ENCODE results near the gene TRAP1. TPM values are rescaled to one million over a fixed set of nuclear protein-coding genes. Genes with fewer than 3 reads are reported as not detected.
A peak's percentile ranks its signal among the peaks of the same experiment; 100 is the strongest.

Gene TRAP1
- total RNA-seq, 2 experiments from 2014 or later, result 68.0 to 75.9 TPM

DNA sequence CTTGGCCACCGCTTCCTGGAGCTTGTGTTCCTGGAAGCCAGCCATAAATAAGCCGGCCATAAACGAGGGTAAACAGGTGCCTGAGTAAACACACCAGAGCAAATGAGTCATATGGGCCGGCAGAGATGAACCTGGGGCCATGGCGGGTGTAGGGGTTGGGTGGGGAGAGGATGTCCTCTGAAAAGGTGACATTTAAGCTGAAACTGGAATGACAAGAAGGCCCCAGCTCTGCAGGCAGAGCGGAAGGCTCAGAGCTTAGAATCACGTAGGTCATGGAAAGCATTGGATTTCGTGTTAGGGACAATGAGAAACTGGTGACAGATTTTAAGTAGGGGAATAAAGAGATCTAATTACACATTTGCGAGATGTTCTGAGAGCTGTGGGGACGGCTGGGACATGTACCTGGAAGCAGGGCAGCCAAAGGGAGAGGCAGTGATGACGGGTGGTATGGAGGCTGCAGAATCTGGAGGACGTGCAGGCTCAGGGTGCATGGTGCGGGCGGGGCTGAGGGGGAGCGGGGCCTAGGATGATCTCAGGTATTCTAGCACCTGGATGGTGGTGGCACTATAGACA lies 70.9 kb downstream of the TRAP1 start:
- Histone ChIP-seq H3K9me3 (ENCODE audit: control insufficient read depth in 1 of 2, insufficient read depth in 1 of 2, low read length in 2 of 2) (no peaks in the 10 kb centered on the region), H3K4me1 (ENCODE audit: insufficient read depth, low read length) (no peaks in the 10 kb centered on the region), H3K27ac (ENCODE audit: low read depth in 1 of 2, low read length in 2 of 2) (no peak overlapping the region), H3K27me3 (ENCODE audit: control insufficient read depth in 1 of 2, insufficient read depth in 2 of 2, low read length in 2 of 2) (no peaks in the 10 kb centered on the region), H3K36me3 (ENCODE audit: insufficient read depth, low read length) (peaks cover 30% of the 10 kb centered on the region), H3K4me3 (ENCODE audit: low read length) (no peak overlapping the region)
- ChIA-PET CTCF (no interaction called here), POLR2A (interaction anchor here (0.6 to 0.9 kb wide), 2 partner anchors 20 to 110 kb away, joined by 3 read pairs; no protein-coding TSS in a partner anchor)
- DNase-seq (peak in 1 of 14 experiments; percentile 21), ATAC-seq (ENCODE audit: poor library complexity) (no peak)
- Mint-ChIP-seq H3K27me3 (no peaks in the 10 kb centered on the region), H3K4me1 (ENCODE audit: low read depth) (no peaks in the 10 kb centered on the region), H3K9me3 (no peaks in the 10 kb centered on the region), H3K36me3 (ENCODE audit: low read depth) (peaks cover 8% of the 10 kb centered on the region), H3K4me3 (no peak overlapping the region), H3K27ac (no peak overlapping the region)
- intact Hi-C loops (cut with DNase I, micrococcal nuclease), result no loop called here
- TF ChIP-seq, protein P1, sequence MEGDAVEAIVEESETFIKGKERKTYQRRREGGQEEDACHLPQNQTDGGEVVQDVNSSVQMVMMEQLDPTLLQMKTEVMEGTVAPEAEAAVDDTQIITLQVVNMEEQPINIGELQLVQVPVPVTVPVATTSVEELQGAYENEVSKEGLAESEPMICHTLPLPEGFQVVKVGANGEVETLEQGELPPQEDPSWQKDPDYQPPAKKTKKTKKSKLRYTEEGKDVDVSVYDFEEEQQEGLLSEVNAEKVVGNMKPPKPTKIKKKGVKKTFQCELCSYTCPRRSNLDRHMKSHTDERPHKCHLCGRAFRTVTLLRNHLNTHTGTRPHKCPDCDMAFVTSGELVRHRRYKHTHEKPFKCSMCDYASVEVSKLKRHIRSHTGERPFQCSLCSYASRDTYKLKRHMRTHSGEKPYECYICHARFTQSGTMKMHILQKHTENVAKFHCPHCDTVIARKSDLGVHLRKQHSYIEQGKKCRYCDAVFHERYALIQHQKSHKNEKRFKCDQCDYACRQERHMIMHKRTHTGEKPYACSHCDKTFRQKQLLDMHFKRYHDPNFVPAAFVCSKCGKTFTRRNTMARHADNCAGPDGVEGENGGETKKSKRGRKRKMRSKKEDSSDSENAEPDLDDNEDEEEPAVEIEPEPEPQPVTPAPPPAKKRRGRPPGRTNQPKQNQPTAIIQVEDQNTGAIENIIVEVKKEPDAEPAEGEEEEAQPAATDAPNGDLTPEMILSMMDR (IDR thresholded peaks at IDR 0.05), result no peak

- no peaks in the 10 kb centered on the region for H3K9me3 Mint-ChIP-seq
- ChIA-PET CTCF (no interaction called here), POLR2A (interaction anchor here (0.6 to 0.9 kb wide), 2 partner anchors 20 to 109 kb away, joined by 3 read pairs; no protein-coding TSS in a partner anchor)
- no peaks in the 10 kb centered on the region for H3K27me3 Mint-ChIP-seq
- H3K4me3 Mint-ChIP-seq, result no peak overlapping the region
- Histone ChIP-seq H3K4me1 (ENCODE audit: insufficient read depth, low read length) (no peaks in the 10 kb centered on the region), H3K27me3 (ENCODE audit: control insufficient read depth in 1 of 2, insufficient read depth in 2 of 2, low read length in 2 of 2) (no peaks in the 10 kb centered on the region), H3K27ac (ENCODE audit: low read depth in 1 of 2, low read length in 2 of 2) (no peak overlapping the region), H3K4me3 (ENCODE audit: low read length) (no peak overlapping the region), H3K9me3 (ENCODE audit: control insufficient read depth in 1 of 2, insufficient read depth in 1 of 2, low read length in 2 of 2) (no peaks in the 10 kb centered on the region), H3K36me3 (ENCODE audit: insufficient read depth, low read length) (peaks cover 30% of the 10 kb centered on the region)
- peaks cover 8% of the 10 kb centered on the region for H3K36me3 Mint-ChIP-seq (ENCODE audit: low read depth)
- H3K27ac Mint-ChIP-seq, result no peak overlapping the region
- ATAC-seq (ENCODE audit: poor library complexity) (no peak), DNase-seq (peak in 1 of 14 experiments; percentile 22)
- intact Hi-C loops (cut with DNase I, micrococcal nuclease), result no loop called here
- TF ChIP-seq, protein P1 (IDR thresholded peaks at IDR 0.05), result no peak
- no peaks in the 10 kb centered on the region for H3K4me1 Mint-ChIP-seq (ENCODE audit: low read depth)
Observed at GRCh38 chr16:3645504-3646347, 71.6 kb downstream of the TRAP1 start.

DNA sequence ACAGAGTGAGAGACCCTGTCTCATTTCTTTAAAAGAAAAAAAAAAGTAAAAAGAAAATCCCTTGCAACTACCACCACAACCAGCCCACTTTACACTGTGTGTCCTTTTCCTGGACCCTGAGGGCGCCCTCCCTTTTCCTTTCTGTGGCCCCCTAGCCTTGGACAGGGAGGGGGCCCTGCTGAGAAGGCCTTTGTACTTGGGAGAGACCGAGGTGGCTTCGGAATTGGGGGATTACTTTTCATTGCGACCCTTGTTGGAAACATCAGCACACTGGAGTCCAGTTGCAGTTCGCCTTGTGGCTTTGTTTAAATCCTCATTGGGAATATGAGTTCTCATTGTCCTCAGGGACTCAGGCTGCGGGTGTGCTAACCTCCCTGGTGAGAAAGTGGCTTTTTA lies 72.2 kb downstream of the TRAP1 start:
- ChIA-PET POLR2A (no interaction called here), CTCF (no interaction called here)
- Mint-ChIP-seq H3K9me3 (no peaks in the 10 kb centered on the region), H3K4me1 (ENCODE audit: low read depth) (no peaks in the 10 kb centered on the region), H3K27ac (no peak overlapping the region), H3K27me3 (no peaks in the 10 kb centered on the region), H3K36me3 (ENCODE audit: low read depth) (peaks cover 8% of the 10 kb centered on the region), H3K4me3 (no peak overlapping the region)
- intact Hi-C loops (cut with DNase I, micrococcal nuclease), result no loop called here
- no peaks in the 10 kb centered on the region for H3K4me1 ChIP-seq (ENCODE audit: insufficient read depth, low read length)
- ATAC-seq (ENCODE audit: poor library complexity) (no peak), DNase-seq (no peak)
- TF ChIP-seq, protein P1 (IDR thresholded peaks at IDR 0.05), result no peak
- peaks cover 35% of the 10 kb centered on the region for H3K36me3 ChIP-seq (ENCODE audit: insufficient read depth, low read length)
- H3K9me3 ChIP-seq (ENCODE audit: control insufficient read depth in 1 of 2, insufficient read depth in 1 of 2, low read length in 2 of 2), result no peaks in the 10 kb centered on the region
- H3K27me3 ChIP-seq (ENCODE audit: control insufficient read depth in 1 of 2, insufficient read depth in 2 of 2, low read length in 2 of 2), result no peaks in the 10 kb centered on the region
- no peak overlapping the region for H3K27ac ChIP-seq (ENCODE audit: low read depth in 1 of 2, low read length in 2 of 2)
- H3K4me3 ChIP-seq (ENCODE audit: low read length), result no peak overlapping the region

Data from CD4-positive, alpha-beta T cell (primary cell).